Measurements from ENCODE around the gene PARD3B. TPM values are rescaled to one million over a fixed set of nuclear protein-coding genes. Genes with fewer than 3 reads are reported as not detected.

Gene PARD3B
- total and polyA plus RNA-seq, 2 experiments from 2014 or later, result 3.5 to 4.4 TPM

DNA sequence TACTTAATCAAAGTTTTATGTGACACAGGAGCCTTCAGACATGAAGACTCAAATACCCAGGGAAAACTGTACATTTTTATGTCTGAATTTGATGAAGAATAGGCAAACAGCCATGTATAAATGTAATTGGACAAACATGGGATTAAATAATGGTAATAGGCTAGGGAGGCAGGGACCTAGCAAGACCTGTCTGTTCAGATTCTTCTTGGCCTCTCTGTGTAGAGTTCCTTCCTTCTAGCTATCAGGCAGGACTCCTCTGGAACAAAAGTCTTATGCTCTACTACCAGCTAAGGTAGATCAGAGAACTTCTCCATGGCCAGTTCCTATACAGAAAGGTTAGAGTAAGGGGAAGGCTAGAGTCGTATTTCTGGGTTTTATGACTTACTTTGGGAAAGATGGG is 9.5 kb upstream of the PARD3B start:
- Histone ChIP-seq H3K79me2 (replicated peaks; ENCODE audit: insufficient read depth) (no peaks in the 10 kb centered on the region), H2AFZ (no peak overlapping the region), H3K36me3 (ENCODE audit: insufficient read depth) (no peaks in the 10 kb centered on the region), H3K27ac (ENCODE audit: low read depth) (no peak overlapping the region), H3K27me3 (ENCODE audit: insufficient read depth) (no peaks in the 10 kb centered on the region), H3K4me2 (no peak overlapping the region), H4K20me1 (replicated peaks; ENCODE audit: insufficient read depth) (no peaks in the 10 kb centered on the region), H3K4me1 (ENCODE audit: insufficient read depth) (peaks cover 9% of the 10 kb centered on the region), H3K4me3 (no peak overlapping the region), H3K9me2 (ENCODE audit: insufficient read depth) (no peaks in the 10 kb centered on the region; the same call in 1 of the 2 replicates), H3F3A (replicated peaks; ENCODE audit: low read depth) (no peaks in the 10 kb centered on the region)
- no peak for DNase-seq (ENCODE audit: low spot score)
- Mint-ChIP-seq H3K36me3 (ENCODE audit: low read depth) (no peaks in the 10 kb centered on the region), H3K27me3 (ENCODE audit: insufficient read depth, low read depth, poor library complexity) (no peaks in the 10 kb centered on the region), H3K27ac (no peak overlapping the region), H3K9me3 (no peaks in the 10 kb centered on the region), H3K4me3 (no peak overlapping the region), H3K4me1 (0 out of 3 replicates have a peak, but pooled peaks cover 2% of the 10 kb centered on the region)
- TF ChIP-seq, protein P1, sequence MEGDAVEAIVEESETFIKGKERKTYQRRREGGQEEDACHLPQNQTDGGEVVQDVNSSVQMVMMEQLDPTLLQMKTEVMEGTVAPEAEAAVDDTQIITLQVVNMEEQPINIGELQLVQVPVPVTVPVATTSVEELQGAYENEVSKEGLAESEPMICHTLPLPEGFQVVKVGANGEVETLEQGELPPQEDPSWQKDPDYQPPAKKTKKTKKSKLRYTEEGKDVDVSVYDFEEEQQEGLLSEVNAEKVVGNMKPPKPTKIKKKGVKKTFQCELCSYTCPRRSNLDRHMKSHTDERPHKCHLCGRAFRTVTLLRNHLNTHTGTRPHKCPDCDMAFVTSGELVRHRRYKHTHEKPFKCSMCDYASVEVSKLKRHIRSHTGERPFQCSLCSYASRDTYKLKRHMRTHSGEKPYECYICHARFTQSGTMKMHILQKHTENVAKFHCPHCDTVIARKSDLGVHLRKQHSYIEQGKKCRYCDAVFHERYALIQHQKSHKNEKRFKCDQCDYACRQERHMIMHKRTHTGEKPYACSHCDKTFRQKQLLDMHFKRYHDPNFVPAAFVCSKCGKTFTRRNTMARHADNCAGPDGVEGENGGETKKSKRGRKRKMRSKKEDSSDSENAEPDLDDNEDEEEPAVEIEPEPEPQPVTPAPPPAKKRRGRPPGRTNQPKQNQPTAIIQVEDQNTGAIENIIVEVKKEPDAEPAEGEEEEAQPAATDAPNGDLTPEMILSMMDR (conservative IDR thresholded peaks at IDR 0.05; ENCODE audit: low read depth in 2 of 2), result no peak
- TF ChIP-seq CREB1 (CRISPR knock-in tag; IDR thresholded peaks at IDR 0.05; ENCODE audit: low read depth) (no peak), ZNF114 (CRISPR knock-in tag; IDR thresholded peaks at IDR 0.05) (no peak), EZH2 (IDR thresholded peaks at IDR 0.05; ENCODE audit: low read depth, unreplicated experiment) (no peak), STAT1 (IDR thresholded peaks at IDR 0.05; ENCODE audit: unreplicated experiment) (no peak), ZNF331 (CRISPR knock-in tag; IDR thresholded peaks at IDR 0.05; ENCODE audit: low read depth) (no peak), NANOG (IDR thresholded peaks at IDR 0.05; ENCODE audit: borderline replicate concordance) (no peak), EZH2phosphoT487 (IDR thresholded peaks at IDR 0.05; ENCODE audit: unreplicated experiment) (no peak), JUNB (IDR thresholded peaks at IDR 0.05; ENCODE audit: unreplicated experiment) (no peak), POLR2AphosphoS5 (IDR thresholded peaks at IDR 0.05; ENCODE audit: low read depth) (no peak)
- TF ChIP-seq, protein P2, sequence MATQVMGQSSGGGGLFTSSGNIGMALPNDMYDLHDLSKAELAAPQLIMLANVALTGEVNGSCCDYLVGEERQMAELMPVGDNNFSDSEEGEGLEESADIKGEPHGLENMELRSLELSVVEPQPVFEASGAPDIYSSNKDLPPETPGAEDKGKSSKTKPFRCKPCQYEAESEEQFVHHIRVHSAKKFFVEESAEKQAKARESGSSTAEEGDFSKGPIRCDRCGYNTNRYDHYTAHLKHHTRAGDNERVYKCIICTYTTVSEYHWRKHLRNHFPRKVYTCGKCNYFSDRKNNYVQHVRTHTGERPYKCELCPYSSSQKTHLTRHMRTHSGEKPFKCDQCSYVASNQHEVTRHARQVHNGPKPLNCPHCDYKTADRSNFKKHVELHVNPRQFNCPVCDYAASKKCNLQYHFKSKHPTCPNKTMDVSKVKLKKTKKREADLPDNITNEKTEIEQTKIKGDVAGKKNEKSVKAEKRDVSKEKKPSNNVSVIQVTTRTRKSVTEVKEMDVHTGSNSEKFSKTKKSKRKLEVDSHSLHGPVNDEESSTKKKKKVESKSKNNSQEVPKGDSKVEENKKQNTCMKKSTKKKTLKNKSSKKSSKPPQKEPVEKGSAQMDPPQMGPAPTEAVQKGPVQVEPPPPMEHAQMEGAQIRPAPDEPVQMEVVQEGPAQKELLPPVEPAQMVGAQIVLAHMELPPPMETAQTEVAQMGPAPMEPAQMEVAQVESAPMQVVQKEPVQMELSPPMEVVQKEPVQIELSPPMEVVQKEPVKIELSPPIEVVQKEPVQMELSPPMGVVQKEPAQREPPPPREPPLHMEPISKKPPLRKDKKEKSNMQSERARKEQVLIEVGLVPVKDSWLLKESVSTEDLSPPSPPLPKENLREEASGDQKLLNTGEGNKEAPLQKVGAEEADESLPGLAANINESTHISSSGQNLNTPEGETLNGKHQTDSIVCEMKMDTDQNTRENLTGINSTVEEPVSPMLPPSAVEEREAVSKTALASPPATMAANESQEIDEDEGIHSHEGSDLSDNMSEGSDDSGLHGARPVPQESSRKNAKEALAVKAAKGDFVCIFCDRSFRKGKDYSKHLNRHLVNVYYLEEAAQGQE (IDR thresholded peaks at IDR 0.05; ENCODE audit: unreplicated experiment), result no peak
- TF ChIP-seq, protein P3, sequence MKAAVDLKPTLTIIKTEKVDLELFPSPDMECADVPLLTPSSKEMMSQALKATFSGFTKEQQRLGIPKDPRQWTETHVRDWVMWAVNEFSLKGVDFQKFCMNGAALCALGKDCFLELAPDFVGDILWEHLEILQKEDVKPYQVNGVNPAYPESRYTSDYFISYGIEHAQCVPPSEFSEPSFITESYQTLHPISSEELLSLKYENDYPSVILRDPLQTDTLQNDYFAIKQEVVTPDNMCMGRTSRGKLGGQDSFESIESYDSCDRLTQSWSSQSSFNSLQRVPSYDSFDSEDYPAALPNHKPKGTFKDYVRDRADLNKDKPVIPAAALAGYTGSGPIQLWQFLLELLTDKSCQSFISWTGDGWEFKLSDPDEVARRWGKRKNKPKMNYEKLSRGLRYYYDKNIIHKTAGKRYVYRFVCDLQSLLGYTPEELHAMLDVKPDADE (IDR thresholded peaks at IDR 0.05), result no peak
- TF ChIP-seq, protein P4, sequence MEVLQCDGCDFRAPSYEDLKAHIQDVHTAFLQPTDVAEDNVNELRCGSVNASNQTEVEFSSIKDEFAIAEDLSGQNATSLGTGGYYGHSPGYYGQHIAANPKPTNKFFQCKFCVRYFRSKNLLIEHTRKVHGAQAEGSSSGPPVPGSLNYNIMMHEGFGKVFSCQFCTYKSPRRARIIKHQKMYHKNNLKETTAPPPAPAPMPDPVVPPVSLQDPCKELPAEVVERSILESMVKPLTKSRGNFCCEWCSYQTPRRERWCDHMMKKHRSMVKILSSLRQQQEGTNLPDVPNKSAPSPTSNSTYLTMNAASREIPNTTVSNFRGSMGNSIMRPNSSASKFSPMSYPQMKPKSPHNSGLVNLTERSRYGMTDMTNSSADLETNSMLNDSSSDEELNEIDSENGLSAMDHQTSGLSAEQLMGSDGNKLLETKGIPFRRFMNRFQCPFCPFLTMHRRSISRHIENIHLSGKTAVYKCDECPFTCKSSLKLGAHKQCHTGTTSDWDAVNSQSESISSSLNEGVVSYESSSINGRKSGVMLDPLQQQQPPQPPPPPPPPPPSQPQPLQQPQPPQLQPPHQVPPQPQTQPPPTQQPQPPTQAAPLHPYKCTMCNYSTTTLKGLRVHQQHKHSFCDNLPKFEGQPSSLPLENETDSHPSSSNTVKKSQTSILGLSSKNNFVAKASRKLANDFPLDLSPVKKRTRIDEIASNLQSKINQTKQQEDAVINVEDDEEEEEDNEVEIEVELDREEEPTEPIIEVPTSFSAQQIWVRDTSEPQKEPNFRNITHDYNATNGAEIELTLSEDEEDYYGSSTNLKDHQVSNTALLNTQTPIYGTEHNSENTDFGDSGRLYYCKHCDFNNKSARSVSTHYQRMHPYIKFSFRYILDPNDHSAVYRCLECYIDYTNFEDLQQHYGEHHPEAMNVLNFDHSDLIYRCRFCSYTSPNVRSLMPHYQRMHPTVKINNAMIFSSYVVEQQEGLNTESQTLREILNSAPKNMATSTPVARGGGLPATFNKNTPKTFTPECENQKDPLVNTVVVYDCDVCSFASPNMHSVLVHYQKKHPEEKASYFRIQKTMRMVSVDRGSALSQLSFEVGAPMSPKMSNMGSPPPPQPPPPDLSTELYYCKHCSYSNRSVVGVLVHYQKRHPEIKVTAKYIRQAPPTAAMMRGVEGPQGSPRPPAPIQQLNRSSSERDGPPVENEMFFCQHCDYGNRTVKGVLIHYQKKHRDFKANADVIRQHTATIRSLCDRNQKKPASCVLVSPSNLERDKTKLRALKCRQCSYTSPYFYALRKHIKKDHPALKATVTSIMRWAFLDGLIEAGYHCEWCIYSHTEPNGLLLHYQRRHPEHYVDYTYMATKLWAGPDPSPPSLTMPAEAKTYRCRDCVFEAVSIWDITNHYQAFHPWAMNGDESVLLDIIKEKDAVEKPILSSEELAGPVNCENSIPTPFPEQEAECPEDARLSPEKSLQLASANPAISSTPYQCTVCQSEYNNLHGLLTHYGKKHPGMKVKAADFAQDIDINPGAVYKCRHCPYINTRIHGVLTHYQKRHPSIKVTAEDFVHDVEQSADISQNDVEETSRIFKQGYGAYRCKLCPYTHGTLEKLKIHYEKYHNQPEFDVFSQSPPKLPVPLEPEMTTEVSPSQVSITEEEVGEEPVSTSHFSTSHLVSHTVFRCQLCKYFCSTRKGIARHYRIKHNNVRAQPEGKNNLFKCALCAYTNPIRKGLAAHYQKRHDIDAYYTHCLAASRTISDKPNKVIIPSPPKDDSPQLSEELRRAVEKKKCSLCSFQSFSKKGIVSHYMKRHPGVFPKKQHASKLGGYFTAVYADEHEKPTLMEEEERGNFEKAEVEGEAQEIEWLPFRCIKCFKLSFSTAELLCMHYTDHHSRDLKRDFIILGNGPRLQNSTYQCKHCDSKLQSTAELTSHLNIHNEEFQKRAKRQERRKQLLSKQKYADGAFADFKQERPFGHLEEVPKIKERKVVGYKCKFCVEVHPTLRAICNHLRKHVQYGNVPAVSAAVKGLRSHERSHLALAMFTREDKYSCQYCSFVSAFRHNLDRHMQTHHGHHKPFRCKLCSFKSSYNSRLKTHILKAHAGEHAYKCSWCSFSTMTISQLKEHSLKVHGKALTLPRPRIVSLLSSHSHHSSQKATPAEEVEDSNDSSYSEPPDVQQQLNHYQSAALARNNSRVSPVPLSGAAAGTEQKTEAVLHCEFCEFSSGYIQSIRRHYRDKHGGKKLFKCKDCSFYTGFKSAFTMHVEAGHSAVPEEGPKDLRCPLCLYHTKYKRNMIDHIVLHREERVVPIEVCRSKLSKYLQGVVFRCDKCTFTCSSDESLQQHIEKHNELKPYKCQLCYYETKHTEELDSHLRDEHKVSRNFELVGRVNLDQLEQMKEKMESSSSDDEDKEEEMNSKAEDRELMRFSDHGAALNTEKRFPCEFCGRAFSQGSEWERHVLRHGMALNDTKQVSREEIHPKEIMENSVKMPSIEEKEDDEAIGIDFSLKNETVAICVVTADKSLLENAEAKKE (CRISPR knock-in tag; IDR thresholded peaks at IDR 0.05), result no peak
- ATAC-seq, result no peak
